Effector memory CD8-positive, alpha-beta T cell (primary cell): Measurements from ENCODE around the gene ARHGEF17.

Experiments used
- ATAC-seq: fragments of 150-1000 bp; cut with Tn5 transposase; replicated peaks from 2 replicates; pipeline ENCODE4 v1.10.0; 2021; ENCODE audit warnings: mild to moderate bottlenecking, moderate library complexity
- DNase-seq, 3 experiments: peaks; one replicate each; pipeline ENCODE4 v3.0.0; 2021
- H3K27ac Mint-ChIP-seq, 2 donors: one replicate each; pipeline ENCODE4 v1.8.0; 2022; ENCODE audit warnings: mild to moderate bottlenecking in 2 of 2, mixed read lengths in 2 of 2, moderate library complexity in 2 of 2
- H3K27me3 Mint-ChIP-seq, 2 donors: one replicate each; pipeline ENCODE4 v1.8.0; 2022; ENCODE audit warnings: mixed read lengths in 2 of 2
- H3K36me3 Mint-ChIP-seq: one replicate; pipeline ENCODE4 v1.8.0; 2022; ENCODE audit warnings: mild to moderate bottlenecking, moderate library complexity, mixed read lengths; ENCODE audit not compliant: insufficient read depth
- H3K4me1 Mint-ChIP-seq, 2 donors: one replicate each; pipeline ENCODE4 v1.8.0; 2022; ENCODE audit warnings: low read depth in 2 of 2, mixed read lengths in 2 of 2
- H3K4me3 Mint-ChIP-seq, 2 donors: one replicate each; pipeline ENCODE4 v1.8.0; 2022; ENCODE audit warnings: mild to moderate bottlenecking in 2 of 2, mixed read lengths in 2 of 2, moderate library complexity in 2 of 2
- H3K9me3 Mint-ChIP-seq, 2 donors: one replicate each; pipeline ENCODE4 v1.8.0; 2022; ENCODE audit warnings: mixed read lengths in 2 of 2

Gene ARHGEF17

GRCh38 chr11:73317803-73318202, 9.7 kb downstream of the ARHGEF17 start:
- Mint-ChIP-seq H3K36me3 (no peaks in the 10 kb centered on the region), H3K27me3 (peaks cover 9 to 22% of the 10 kb centered on the region in 2 donors), H3K27ac (no peak overlapping the region), H3K4me1 (peaks cover 11% of the 10 kb centered on the region in 2 donors), H3K9me3 (no peaks in the 10 kb centered on the region), H3K4me3 (no peak overlapping the region)
- no peak for DNase-seq
- no peak for ATAC-seq

- Mint-ChIP-seq H3K4me3 (no peak overlapping the region), H3K27me3 (peaks cover 9 to 22% of the 10 kb centered on the region in 2 donors), H3K9me3 (no peaks in the 10 kb centered on the region), H3K4me1 (peaks cover 9 to 11% of the 10 kb centered on the region in 2 donors), H3K27ac (no peak overlapping the region), H3K36me3 (no peaks in the 10 kb centered on the region)
- DNase-seq = no peak
- no peak for ATAC-seq
These were observed 10.5 kb downstream of the ARHGEF17 start for GRCh38 chr11:73318501-73319011.

- Mint-ChIP-seq H3K27me3 (peaks cover 9 to 22% of the 10 kb centered on the region in 2 donors), H3K27ac (peak overlapping the region in 1 of 2 donors; percentile 39), H3K36me3 (no peaks in the 10 kb centered on the region), H3K4me1 (peaks cover 2 to 4% of the 10 kb centered on the region in 2 donors), H3K4me3 (no peak overlapping the region), H3K9me3 (no peaks in the 10 kb centered on the region)
- no peak for ATAC-seq
- no peak for DNase-seq
These were observed 12.9 kb downstream of the ARHGEF17 start for GRCh38 chr11:73320763-73321603.

- Mint-ChIP-seq H3K4me1 (peaks cover 2 to 4% of the 10 kb centered on the region in 2 donors), H3K4me3 (no peak overlapping the region), H3K9me3 (no peaks in the 10 kb centered on the region), H3K27ac (peak overlapping the region in 1 of 2 donors; percentile 39), H3K27me3 (peaks cover 9 to 17% of the 10 kb centered on the region in 2 donors), H3K36me3 (no peaks in the 10 kb centered on the region)
- DNase-seq (no peak), ATAC-seq (no peak)
These were observed 13.7 kb downstream of the ARHGEF17 start for GRCh38 chr11:73321604-73322381.

GRCh38 chr11:73322382-73323306, 14.6 kb downstream of the ARHGEF17 start:
- ATAC-seq = no peak
- H3K4me1 Mint-ChIP-seq = peaks cover 2 to 4% of the 10 kb centered on the region in 2 donors

GRCh38 chr11:73323464-73323863, 15.4 kb downstream of the ARHGEF17 start:
- H3K27ac Mint-ChIP-seq = no peak overlapping the region
- H3K27me3 Mint-ChIP-seq = peaks cover 9 to 12% of the 10 kb centered on the region in 2 donors
- ATAC-seq = no peak

More at GRCh38 chr11:73322382-73323306, 14.6 kb downstream of the ARHGEF17 start:
- DNase-seq = no peak
- no peak overlapping the region for H3K4me3 Mint-ChIP-seq
- H3K9me3 Mint-ChIP-seq = no peaks in the 10 kb centered on the region
- peaks cover 9 to 15% of the 10 kb centered on the region in 2 donors for H3K27me3 Mint-ChIP-seq
- no peaks in the 10 kb centered on the region for H3K36me3 Mint-ChIP-seq
- no peak overlapping the region for H3K27ac Mint-ChIP-seq

GRCh38 chr11:73324116-73324515, 16.0 kb downstream of the ARHGEF17 start:
- Mint-ChIP-seq H3K27ac (no peak overlapping the region), H3K4me1 (peaks cover 2 to 4% of the 10 kb centered on the region in 2 donors), H3K9me3 (no peaks in the 10 kb centered on the region), H3K36me3 (no peaks in the 10 kb centered on the region), H3K4me3 (no peak overlapping the region), H3K27me3 (peaks cover 5 to 9% of the 10 kb centered on the region in 2 donors)
- ATAC-seq (no peak), DNase-seq (no peak)

More at GRCh38 chr11:73323464-73323863, 15.4 kb downstream of the ARHGEF17 start:
- Mint-ChIP-seq H3K9me3 (no peaks in the 10 kb centered on the region), H3K36me3 (no peaks in the 10 kb centered on the region), H3K4me1 (peaks cover 2 to 4% of the 10 kb centered on the region in 2 donors), H3K4me3 (no peak overlapping the region)
- DNase-seq = no peak

GRCh38 chr11:73324665-73325035, 16.6 kb downstream of the ARHGEF17 start:
- H3K27me3 Mint-ChIP-seq = peaks cover 0 to 4% of the 10 kb centered on the region in 2 donors
- peaks cover 2 to 4% of the 10 kb centered on the region in 2 donors for H3K4me1 Mint-ChIP-seq
- H3K4me3 Mint-ChIP-seq = no peak overlapping the region
- DNase-seq = no peak
- H3K27ac Mint-ChIP-seq = peak overlapping the region in 1 of 2 donors; percentile 49
- H3K36me3 Mint-ChIP-seq = no peaks in the 10 kb centered on the region
- H3K9me3 Mint-ChIP-seq = no peaks in the 10 kb centered on the region
- no peak for ATAC-seq

GRCh38 chr11:73325036-73325981, 17.2 kb downstream of the ARHGEF17 start:
- Mint-ChIP-seq H3K9me3 (no peaks in the 10 kb centered on the region), H3K27me3 (no peaks in the 10 kb centered on the region), H3K27ac (peak overlapping the region in 1 of 2 donors; percentile 49), H3K4me1 (peaks cover 2 to 4% of the 10 kb centered on the region in 2 donors), H3K4me3 (no peak overlapping the region), H3K36me3 (no peaks in the 10 kb centered on the region)
- DNase-seq = no peak
- ATAC-seq = no peak

GRCh38 chr11:73326929-73327811, 19.1 kb downstream of the ARHGEF17 start:
- no peak for ATAC-seq

GRCh38 chr11:73327812-73328364, 19.8 kb downstream of the ARHGEF17 start:
- H3K4me1 Mint-ChIP-seq = no peaks in the 10 kb centered on the region
- DNase-seq = no peak
- H3K27me3 Mint-ChIP-seq = no peaks in the 10 kb centered on the region
- H3K27ac Mint-ChIP-seq = no peak overlapping the region
- no peaks in the 10 kb centered on the region for H3K36me3 Mint-ChIP-seq
- no peak for ATAC-seq
- H3K9me3 Mint-ChIP-seq = no peaks in the 10 kb centered on the region
- no peak overlapping the region for H3K4me3 Mint-ChIP-seq

More at GRCh38 chr11:73326929-73327811, 19.1 kb downstream of the ARHGEF17 start:
- Mint-ChIP-seq H3K9me3 (no peaks in the 10 kb centered on the region), H3K4me1 (no peaks in the 10 kb centered on the region), H3K4me3 (no peak overlapping the region), H3K27ac (no peak overlapping the region), H3K27me3 (no peaks in the 10 kb centered on the region), H3K36me3 (no peaks in the 10 kb centered on the region)
- no peak for DNase-seq
